ENCODE data around the gene MYF5.

- no peak for TF ChIP-seq CTCF (IDR thresholded peaks at IDR 0.05)
- no peak for TF ChIP-seq EP300 (IDR thresholded peaks at IDR 0.05)
- TF ChIP-seq POLR2A (IDR thresholded peaks at IDR 0.05): no peak
Measured at GRCh38 chr12:80702889-80703805, 13.6 kb upstream of the MYF5 start.
